Hepatocyte (in vitro differentiated cells): ENCODE measurements around the gene TRPV2. TPM values are rescaled to one million over a fixed set of nuclear protein-coding genes. Genes with fewer than 3 reads are reported as not detected.
"Not testable (repeated sequence)": the region's sequence is repeated elsewhere in the genome, so short reads cannot be mapped to it uniquely, and the experiment has no call there.

Experiments used
- DNase-seq: peaks from one replicate; pipeline ENCODE4 v3.0.0-alpha.2; 2016; ENCODE audit warnings: low spot score
- H2AFZ ChIP-seq: fragments of 200-600 bp; sonication (generic); 2 replicates; pipeline ENCODE4 v1.6.0; 2016; ENCODE audit warnings: antibody characterized with exemption, mild to moderate bottlenecking
- H3K27ac ChIP-seq: fragments of 200-600 bp; sonication (generic); 2 replicates; pipeline ENCODE4 v1.5.1; 2016; ENCODE audit warnings: mild to moderate bottlenecking
- H3K27me3 ChIP-seq: fragments of 200-600 bp; sonication (generic); 2 replicates; pipeline ENCODE4 v1.6.1; 2016
- H3K36me3 ChIP-seq: fragments of 200-600 bp; sonication (generic); replicated peaks from 2 replicates; pipeline ENCODE4 v1.5.1; 2016; ENCODE audit warnings: low read depth; ENCODE audit not compliant: insufficient read depth
- H3K4me1 ChIP-seq: fragments of 200-600 bp; sonication (generic); 2 replicates; pipeline ENCODE4 v1.5.1; 2016; ENCODE audit warnings: mild to moderate bottlenecking, moderate library complexity; ENCODE audit not compliant: insufficient read depth
- H3K4me2 ChIP-seq: fragments of 200-600 bp; sonication (generic); 2 replicates; pipeline ENCODE4 v1.6.0; 2016
- H3K4me3 ChIP-seq: fragments of 200-600 bp; sonication (generic); 2 replicates; pipeline ENCODE4 v1.5.1; 2016; ENCODE audit warnings: mild to moderate bottlenecking
- H3K79me2 ChIP-seq: fragments of 200-600 bp; sonication (generic); 2 replicates; pipeline ENCODE4 v1.6.0; 2017; ENCODE audit warnings: mild to moderate bottlenecking
- H3K9me2 ChIP-seq: fragments of 200-600 bp; sonication (generic); replicated peaks from 2 replicates; pipeline ENCODE4 v1.6.0; 2017; ENCODE audit warnings: mild to moderate bottlenecking; ENCODE audit not compliant: insufficient read depth
- H3K9me3 ChIP-seq: fragments of 200-600 bp; sonication (generic); 2 replicates; pipeline ENCODE4 v1.5.1; 2016; ENCODE audit warnings: low read depth, mild to moderate bottlenecking
- H4K20me1 ChIP-seq: fragments of 200-600 bp; sonication (generic); 2 replicates; pipeline ENCODE4 v1.6.0; 2016; ENCODE audit warnings: mild to moderate bottlenecking; ENCODE audit not compliant: insufficient read depth, poor library complexity, severe bottlenecking
- EZH2 ChIP-seq: fragments of 200-600 bp; sonication (generic); IDR thresholded peaks from 2 replicates; pipeline ENCODE4 v1.6.1; 2016; ENCODE audit warnings: antibody characterized with exemption, mild to moderate bottlenecking, borderline replicate concordance
- EZH2phosphoT487 ChIP-seq: fragments of 200-600 bp; sonication (generic); IDR thresholded peaks from one replicate; pipeline ENCODE4 v1.6.1; 2018; ENCODE audit warnings: antibody characterized with exemption, mild to moderate bottlenecking, low read depth, moderate library complexity; ENCODE audit not compliant: unreplicated experiment, severe bottlenecking
- WGBS: methylation state at CpG from one replicate; pipeline ENCODE4 v1.1.6; 2016; ENCODE audit warnings: low lambda C conversion rate; ENCODE audit errors: missing lambda C conversion rate; 5-methylcytosine and 5-hydroxymethylcytosine counted together
- polyA plus RNA-seq: library from polyadenylated mRNA; unstranded; fragments of >200 nt; fragmentation: Nextera tagmentation; extraction: Ambion mirVana; gene quantifications from 2 replicates; pipeline ENCODE4 v1.2.1, GENCODE V29; 2016
- total RNA-seq: library from RNA; depleted of rRNA; stranded (reverse); fragments of >200 nt; gene quantifications from 2 replicates; pipeline ENCODE4 v1.2.3, GENCODE V29; 2014
- TF ChIP-seq, protein P1 (sequence below): fragments of 200-600 bp; sonication (generic); IDR thresholded peaks from 2 replicates; pipeline ENCODE4 v1.5.1; 2016; ENCODE audit warnings: antibody characterized with exemption, mild to moderate bottlenecking; ENCODE audit not compliant: poor library complexity

TRPV2 gene
- total and polyA plus RNA-seq, 2 experiments from 2014 or later: 7.7 to 10.1 TPM

DNA sequence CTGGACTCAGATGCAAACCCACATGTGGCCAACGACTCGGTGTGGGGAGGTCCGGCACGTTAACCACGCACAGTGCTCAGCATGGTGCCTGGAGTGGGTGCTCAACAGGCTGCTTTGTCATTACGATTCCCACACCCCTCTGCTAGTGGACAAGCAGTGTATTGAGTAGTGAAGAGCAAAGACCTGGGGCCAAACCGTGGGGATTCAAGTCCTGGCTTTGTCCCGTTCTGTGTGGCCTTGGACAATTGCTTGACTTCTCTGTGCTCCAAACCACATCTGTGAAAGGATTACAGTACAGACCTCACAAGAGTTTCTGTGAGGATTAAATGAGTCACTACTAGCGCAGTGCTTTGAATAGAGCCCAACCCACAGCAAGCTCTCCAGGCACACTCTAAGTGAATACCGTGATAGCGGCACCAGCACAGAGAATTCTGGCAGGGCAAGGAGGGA is 33.8 kb downstream of the TRPV2 start:
- Histone ChIP-seq H4K20me1 (peaks cover 1% of the 10 kb centered on the region), H3K4me1 (peaks cover 9% of the 10 kb centered on the region), H3K27me3 (no peaks in the 10 kb centered on the region), H3K79me2 (no peaks in the 10 kb centered on the region), H3K4me2 (no peak overlapping the region), H3K9me2 (no peaks in the 10 kb centered on the region), H3K27ac (no peak overlapping the region), H3K36me3 (no peaks in the 10 kb centered on the region), H3K9me3 (no peaks in the 10 kb centered on the region), H3K4me3 (no peak overlapping the region), H2AFZ (no peak overlapping the region)
- 89% methylated on average over 11 of the region's 11 CpGs for WGBS
- DNase-seq: no peak
- TF ChIP-seq EZH2phosphoT487 (no peak), EZH2 (no peak)

DNA sequence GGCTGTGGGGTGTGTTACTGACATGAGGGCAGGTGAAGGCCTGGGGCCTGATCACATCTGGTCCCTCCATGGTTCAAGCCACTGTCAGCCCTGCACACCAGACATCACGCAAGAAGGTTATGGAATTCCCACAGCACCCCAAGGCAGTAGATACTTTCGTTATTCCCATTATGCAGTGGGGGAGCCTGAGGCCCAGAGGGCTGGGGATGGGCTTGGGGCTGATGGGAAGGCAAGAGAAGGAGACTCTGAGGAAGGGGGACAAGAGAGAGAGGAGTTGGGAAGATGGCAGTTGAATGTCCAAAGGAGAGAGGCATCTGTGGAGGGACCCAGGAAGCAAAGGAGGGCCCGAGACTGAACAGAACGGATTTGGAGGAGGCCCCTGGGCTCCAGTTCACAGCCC is 34.7 kb downstream of the TRPV2 start:
- no peaks in the 10 kb centered on the region for H3K79me2 ChIP-seq
- H3K27ac ChIP-seq: no peak overlapping the region
- no peak for DNase-seq
- H4K20me1 ChIP-seq: no peaks in the 10 kb centered on the region
- peaks cover 9% of the 10 kb centered on the region for H3K4me1 ChIP-seq
- no peaks in the 10 kb centered on the region for H3K9me3 ChIP-seq
- TF ChIP-seq EZH2: no peak
- TF ChIP-seq, protein P1, sequence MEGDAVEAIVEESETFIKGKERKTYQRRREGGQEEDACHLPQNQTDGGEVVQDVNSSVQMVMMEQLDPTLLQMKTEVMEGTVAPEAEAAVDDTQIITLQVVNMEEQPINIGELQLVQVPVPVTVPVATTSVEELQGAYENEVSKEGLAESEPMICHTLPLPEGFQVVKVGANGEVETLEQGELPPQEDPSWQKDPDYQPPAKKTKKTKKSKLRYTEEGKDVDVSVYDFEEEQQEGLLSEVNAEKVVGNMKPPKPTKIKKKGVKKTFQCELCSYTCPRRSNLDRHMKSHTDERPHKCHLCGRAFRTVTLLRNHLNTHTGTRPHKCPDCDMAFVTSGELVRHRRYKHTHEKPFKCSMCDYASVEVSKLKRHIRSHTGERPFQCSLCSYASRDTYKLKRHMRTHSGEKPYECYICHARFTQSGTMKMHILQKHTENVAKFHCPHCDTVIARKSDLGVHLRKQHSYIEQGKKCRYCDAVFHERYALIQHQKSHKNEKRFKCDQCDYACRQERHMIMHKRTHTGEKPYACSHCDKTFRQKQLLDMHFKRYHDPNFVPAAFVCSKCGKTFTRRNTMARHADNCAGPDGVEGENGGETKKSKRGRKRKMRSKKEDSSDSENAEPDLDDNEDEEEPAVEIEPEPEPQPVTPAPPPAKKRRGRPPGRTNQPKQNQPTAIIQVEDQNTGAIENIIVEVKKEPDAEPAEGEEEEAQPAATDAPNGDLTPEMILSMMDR: no peak
- no peak for TF ChIP-seq EZH2phosphoT487
- H3K4me2 ChIP-seq: no peak overlapping the region
- no peak overlapping the region for H2AFZ ChIP-seq
- H3K4me3 ChIP-seq: no peak overlapping the region
- 93% methylated on average over 3 of the region's 4 CpGs for WGBS
- no peaks in the 10 kb centered on the region for H3K36me3 ChIP-seq
- H3K9me2 ChIP-seq: no peaks in the 10 kb centered on the region
- no peaks in the 10 kb centered on the region for H3K27me3 ChIP-seq

DNA sequence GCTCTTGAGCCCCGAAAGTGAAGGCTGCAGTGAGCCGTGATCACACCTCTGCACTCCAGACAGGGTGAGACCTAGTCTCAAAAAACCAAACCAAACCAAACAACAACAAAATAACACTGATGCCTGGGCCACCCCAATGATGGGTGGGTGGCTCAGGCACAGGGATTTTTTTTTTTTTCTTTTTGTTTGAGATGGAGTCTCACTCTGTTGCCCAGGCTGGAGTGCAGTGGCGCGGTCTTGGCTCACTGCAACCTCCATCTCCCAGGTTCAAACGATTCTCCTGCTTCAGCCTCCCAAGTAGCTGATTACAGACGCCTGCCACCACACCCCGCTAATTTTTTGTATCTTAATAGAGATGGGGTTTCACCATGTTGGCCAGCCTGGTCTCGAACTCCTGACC is 36.9 kb downstream of the TRPV2 start:
- H3K36me3 ChIP-seq: not testable (repeated sequence)

DNA sequence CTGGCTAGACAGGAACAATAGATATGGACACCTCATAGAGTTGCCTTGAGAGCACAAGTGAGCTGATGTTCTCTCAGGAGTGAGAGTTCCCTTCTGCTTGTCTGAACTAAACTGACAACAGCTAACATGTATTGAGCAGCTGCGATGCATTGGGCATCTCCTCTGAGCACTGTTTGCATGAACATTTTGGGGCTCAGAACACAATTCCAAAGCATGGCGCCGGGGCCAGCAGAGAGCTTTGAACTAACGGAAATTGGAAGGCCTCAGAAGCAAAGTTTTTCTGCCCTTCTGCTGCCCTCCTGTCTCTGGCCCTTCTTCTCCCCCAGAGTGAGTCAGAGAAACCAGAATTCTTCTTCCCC is 38.1 kb downstream of the TRPV2 start:
- H3K79me2 ChIP-seq: no peaks in the 10 kb centered on the region
- H3K9me2 ChIP-seq: no peaks in the 10 kb centered on the region
- no peak for DNase-seq
- H3K4me2 ChIP-seq: no peak overlapping the region
- WGBS: 93% methylated on average over 4 of the region's 4 CpGs
- no peaks in the 10 kb centered on the region for H4K20me1 ChIP-seq
- TF ChIP-seq EZH2phosphoT487 (no peak), EZH2 (no peak)
- TF ChIP-seq, protein P1: no peak
- H2AFZ ChIP-seq: no peak overlapping the region
- no peaks in the 10 kb centered on the region for H3K36me3 ChIP-seq
- H3K4me3 ChIP-seq: no peak overlapping the region
- no peaks in the 10 kb centered on the region for H3K27me3 ChIP-seq
- H3K9me3 ChIP-seq: no peaks in the 10 kb centered on the region
- peak overlapping the region; percentile 39 for H3K27ac ChIP-seq
- peaks cover 4% of the 10 kb centered on the region for H3K4me1 ChIP-seq

More for the DNA sequence above, 36.9 kb downstream of the TRPV2 start:
- DNase-seq, H3K9me2 ChIP-seq, H3K4me3 ChIP-seq, H3K4me1 ChIP-seq, H2AFZ ChIP-seq, H3K27me3 ChIP-seq, H4K20me1 ChIP-seq, H3K79me2 ChIP-seq, H3K9me3 ChIP-seq, H3K4me2 ChIP-seq, H3K27ac ChIP-seq: not testable (repeated sequence)
- WGBS: 84% methylated on average over 8 of the region's 8 CpGs
